ENCODE results near the gene C11orf97. TPM values are rescaled to one million over a fixed set of nuclear protein-coding genes. Genes with fewer than 3 reads are reported as not detected.

Gene C11orf97
- total and polyA plus RNA-seq, 2 donors (not counting 3 experiments of a cell fraction or from before 2014, with no cell fraction given) = not detected

DNA sequence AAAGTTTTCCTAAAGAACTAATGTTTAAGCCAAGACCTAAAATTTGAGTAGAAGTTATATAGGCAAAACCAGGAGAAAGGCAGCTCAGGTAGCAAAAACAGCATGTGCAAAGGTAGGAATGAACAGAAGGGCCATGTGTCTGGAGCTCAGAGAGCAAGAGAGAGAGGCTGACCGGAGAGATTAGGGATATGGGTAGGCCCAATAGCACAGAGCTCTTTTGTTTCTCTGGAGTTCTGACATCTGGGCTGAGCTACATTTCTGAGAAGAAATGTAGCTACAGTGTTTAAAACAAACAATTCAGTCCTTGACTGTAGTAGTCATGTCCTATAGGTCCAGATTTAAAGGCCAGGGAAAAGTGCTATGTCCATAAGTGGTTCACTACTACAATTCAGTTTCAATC lies 4.5 kb downstream of the C11orf97 start:
- DNase-seq (ENCODE audit: low read depth, low spot score) = no peak
- Histone ChIP-seq H3K9ac (replicated peaks; ENCODE audit: extremely low read depth, insufficient read depth, low read length) (no peak overlapping the region), H2AFZ (ENCODE audit: low read depth, low read length) (no peak overlapping the region), H3K27ac (ENCODE audit: insufficient read depth, low read depth, low read length) (no peak overlapping the region), H3K9me1 (replicated peaks; ENCODE audit: control insufficient read depth, extremely low read depth, insufficient read depth, low read length) (no peaks in the 10 kb centered on the region), H3K79me2 (ENCODE audit: control insufficient read depth, insufficient read depth, low read length) (no peaks in the 10 kb centered on the region), H3K4me1 (ENCODE audit: control insufficient read depth, extremely low read depth, insufficient read depth, low read length) (peaks cover 4% of the 10 kb centered on the region), H3K4me3 (replicated peaks in 1 of 3; ENCODE audit: insufficient read depth in 1 of 3, low read depth in 1 of 3, low read length in 3 of 3) (no peak overlapping the region), H4K20me1 (replicated peaks; ENCODE audit: control insufficient read depth, extremely low read depth, insufficient read depth, low read length) (no peaks in the 10 kb centered on the region), H3K4me2 (ENCODE audit: insufficient read depth, low read length) (no peak overlapping the region), H3K27me3 (ENCODE audit: control insufficient read depth in 2 of 2, insufficient read depth in 2 of 2, low read length in 2 of 2) (peaks cover 16 to 17% of the 10 kb centered on the region in 2 experiments), H3K36me3 (ENCODE audit: control insufficient read depth in 2 of 2, extremely low read depth in 1 of 2, insufficient read depth in 2 of 2, low read length in 2 of 2) (no peaks in the 10 kb centered on the region), H3K9me3 (replicated peaks; ENCODE audit: control insufficient read depth, insufficient read depth, low read length) (no peaks in the 10 kb centered on the region)
- POLR2A ChIA-PET = no interaction called here
- CTCF ChIA-PET = interaction anchor here (1.0 to 6.3 kb wide), 8 partner anchors 9 to 621 kb away, joined by 3 to 52 read pairs (median 6); no protein-coding TSS in a partner anchor
- no TSS peak for BruUV-seq (replicated peaks)
- TF ChIP-seq EZH2 (IDR thresholded peaks at IDR 0.05; ENCODE audit: borderline replicate concordance, low read depth, low read length, severe bottlenecking) = no peak
- TF ChIP-seq POLR2AphosphoS5 (IDR thresholded peaks at IDR 0.05; ENCODE audit: insufficient read depth, low read depth, low read length) = no peak
- no peak for TF ChIP-seq MYC (IDR thresholded peaks at IDR 0.05; ENCODE audit: low read depth, low read length)
- no peak for TF ChIP-seq FOS (IDR thresholded peaks at IDR 0.05; ENCODE audit: borderline replicate concordance, insufficient read depth, low read length)
- no peak for TF ChIP-seq GATA2 (IDR thresholded peaks at IDR 0.05; ENCODE audit: insufficient read depth, insufficient read length, low read depth, low read length)
- TF ChIP-seq JUN (IDR thresholded peaks at IDR 0.05; ENCODE audit: borderline replicate concordance, insufficient read depth, insufficient read length, low read depth) = no peak
- TF ChIP-seq MAX (IDR thresholded peaks at IDR 0.05; ENCODE audit: insufficient read depth, insufficient read length) = no peak
- TF ChIP-seq CTCF (IDR thresholded peaks at IDR 0.05; ENCODE audit: extremely low read depth in 1 of 2, insufficient read depth in 1 of 2, low read depth in 1 of 2, low read length in 2 of 2) = no peak
- no peak for TF ChIP-seq POLR2A (IDR thresholded peaks at IDR 0.05; ENCODE audit: low read depth, low read length)
- intact Hi-C loops (cut with micrococcal nuclease) = no loop called here
- dilution Hi-C loops (cut with MboI; ENCODE audit: extremely low pct_ligation_motif_present, low sequenced_read_pairs) = no loop called here
- FAIRE-seq = no peak
